ENCODE results near the gene STATH. TPM values are rescaled to one million over a fixed set of nuclear protein-coding genes. Genes with fewer than 3 reads are reported as not detected.

The STATH gene, protein sequence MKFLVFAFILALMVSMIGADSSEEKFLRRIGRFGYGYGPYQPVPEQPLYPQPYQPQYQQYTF
- not detected in 2 replicates for total RNA-seq

GRCh38 chr4:69995526-69996016, at the start of gene STATH:
Gene STATH (plus strand): TSS chr4:69995966. CDS start chr4:69998438, 2,472 bp downstream.

DNA sequence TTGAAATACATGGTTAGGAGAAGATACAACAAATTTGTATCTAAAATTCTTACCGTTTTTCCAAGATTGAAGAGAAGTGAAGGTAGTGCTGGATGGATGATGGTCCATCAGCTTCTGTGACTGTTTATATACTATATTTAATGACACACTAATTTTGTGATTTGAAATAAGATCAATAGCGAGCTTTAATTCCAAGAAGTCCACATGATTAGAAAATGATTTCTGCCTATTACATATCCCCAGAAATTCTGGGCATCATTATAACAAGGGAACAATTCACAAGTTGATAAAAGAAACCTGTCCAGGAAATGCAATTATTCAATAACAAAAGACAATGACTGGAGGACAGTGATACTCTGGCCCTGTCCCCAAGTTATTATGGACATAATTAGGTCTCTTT, 30.1 kb upstream of the STATH start, which contains the start of gene CSN2:
Gene CSN2 (minus strand): TSS at position 101 of the 400 bp plus-strand sequence. CDS start 4,733 bp downstream, outside the sequence.

DNA sequence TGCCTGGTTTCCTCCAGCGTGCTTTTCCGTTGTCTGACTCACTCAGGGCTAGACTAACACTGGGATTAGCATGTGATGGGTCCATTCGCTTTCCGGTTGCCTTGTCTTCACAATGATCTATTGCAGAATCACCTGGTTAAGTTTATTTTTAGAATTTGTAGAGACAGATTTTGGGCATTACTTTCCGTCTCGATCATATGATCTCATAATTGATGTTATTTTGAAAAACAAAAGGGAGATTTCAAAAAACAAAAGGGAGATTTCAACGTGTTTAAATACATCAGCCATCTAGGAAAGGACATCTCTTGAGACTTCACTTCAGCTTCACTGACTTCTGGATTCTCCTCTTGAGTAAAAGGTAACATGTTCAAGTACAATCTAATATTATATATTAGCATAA, 32.4 kb downstream of the STATH start, which contains the start of gene HTN3:
Gene HTN3 (plus strand): TSS at position 301 of the 400 bp plus-strand sequence. CDS start 2,282 bp downstream, outside the sequence.

GRCh38 chr4:70050138-70050537, 54.4 kb downstream of the STATH start, which contains the start of gene HTN1:
Gene HTN1 (plus strand): TSS chr4:70050438. CDS start chr4:70053077, 2,639 bp downstream.

Other genes with a start within 250 kb of the STATH start
- gene SULT1B1, start 235.3 kb upstream of the STATH start, total RNA-seq, result under 0.01 TPM in 1 of 2 replicates, not detected in the other
- gene SULT1E1, start 135.8 kb upstream of the STATH start, total RNA-seq, result 0.24 and 0.64 TPM in 2 replicates
- gene CSN1S1, start 64.9 kb upstream of the STATH start, total RNA-seq, result not detected in 2 replicates
- not detected in 2 replicates for gene CSN2, start 30.2 kb upstream of the STATH start, total RNA-seq
- gene HTN3, start 32.5 kb downstream of the STATH start, total RNA-seq, result not detected in 2 replicates
- gene HTN1, start 54.5 kb downstream of the STATH start, total RNA-seq, result not detected in 2 replicates
- not detected in 2 replicates for gene PRR27, start 158.3 kb downstream of the STATH start, total RNA-seq
- not detected in 2 replicates for gene ODAM, start 199.8 kb downstream of the STATH start, total RNA-seq
- gene FDCSP, start 230.2 kb downstream of the STATH start, total RNA-seq, result not detected in 2 replicates
- not detected in 2 replicates for gene CSN3, start 246.6 kb downstream of the STATH start, total RNA-seq

Measured in tracheal epithelial cell (primary cell).